CD4-positive, alpha-beta memory T cell (primary cell): Measurements from ENCODE around the gene PLSCR3. TPM values are rescaled to one million over a fixed set of nuclear protein-coding genes. Genes with fewer than 3 reads are reported as not detected.
A peak's percentile ranks its signal among the peaks of the same experiment; 100 is the strongest.

Source experiments
- CTCF ChIA-PET: fragments of 350-600 bp; sonication (Branson Sonifier 250); formaldehyde crosslinking; loops from one replicate; lab custom pipeline; 2021; ENCODE audit warnings: inconsistent platforms; ENCODE audit not compliant: partially characterized antibody; lab: Charles Lee
- POLR2A ChIA-PET: fragments of 350-600 bp; sonication (Branson Sonifier 250); formaldehyde crosslinking; loops from one replicate; lab custom pipeline; 2021; ENCODE audit not compliant: partially characterized antibody; lab: Charles Lee
- DNase-seq, 5 donors: peaks; one replicate each; pipeline versions ENCODE4 v3.0.0 to v3.0.0-alpha.2; 2020 to 2022; ENCODE audit warnings: mixed read lengths in 1 of 5
- H3K27ac ChIP-seq: one replicate; pipeline ENCODE4 v1.7.0; 2013; ENCODE audit warnings: low read depth, low read length
- H3K27me3 ChIP-seq: 2 replicates; pipeline ENCODE4 v1.7.0; 2013; ENCODE audit warnings: mild to moderate bottlenecking, low read length, moderate library complexity; ENCODE audit not compliant: insufficient read depth
- H3K36me3 ChIP-seq: 2 replicates; pipeline ENCODE4 v1.7.0; 2013; ENCODE audit warnings: mild to moderate bottlenecking, low read length, moderate library complexity; ENCODE audit not compliant: insufficient read depth
- H3K4me1 ChIP-seq: 2 replicates; pipeline ENCODE4 v1.7.0; 2013; ENCODE audit warnings: mild to moderate bottlenecking, low read length, moderate library complexity; ENCODE audit not compliant: insufficient read depth
- H3K4me3 ChIP-seq, 2 donors: one replicate each; pipeline ENCODE4 v1.7.0; 2013; ENCODE audit warnings: low read length in 2 of 2, mild to moderate bottlenecking in 1 of 2
- H3K9me3 ChIP-seq, 2 donors: one replicate each; pipeline ENCODE4 v1.7.0; 2013; ENCODE audit warnings: low read length in 2 of 2, control low read depth in 1 of 2; ENCODE audit not compliant: control insufficient read depth in 1 of 2
- H3K27ac Mint-ChIP-seq, 7 donors: one replicate each; pipeline ENCODE4 v1.8.0; 2020 to 2021; ENCODE audit warnings: mixed read lengths in 7 of 7, mild to moderate bottlenecking in 6 of 7, inconsistent platforms in 3 of 7, moderate library complexity in 3 of 7
- H3K27me3 Mint-ChIP-seq, 2 donors: one replicate each; pipeline ENCODE4 v1.8.0; 2020 to 2021; ENCODE audit warnings: mixed read lengths in 2 of 2
- H3K36me3 Mint-ChIP-seq, 2 donors: one replicate each; pipeline ENCODE4 v1.8.0; 2020 to 2021; ENCODE audit warnings: mixed read lengths in 2 of 2, inconsistent platforms in 1 of 2, mild to moderate bottlenecking in 1 of 2
- H3K4me1 Mint-ChIP-seq, 4 donors: one replicate each; pipeline ENCODE4 v1.8.0; 2020 to 2021; ENCODE audit warnings: mixed read lengths in 4 of 4, mild to moderate bottlenecking in 1 of 4
- H3K4me3 Mint-ChIP-seq, 8 donors: one replicate each; pipeline ENCODE4 v1.8.0; 2020 to 2021; ENCODE audit warnings: mixed read lengths in 8 of 8, mild to moderate bottlenecking in 7 of 8, moderate library complexity in 6 of 8, inconsistent platforms in 3 of 8
- H3K9me3 Mint-ChIP-seq, 8 donors: one replicate each; pipeline ENCODE4 v1.8.0; 2020 to 2021; ENCODE audit warnings: mixed read lengths in 8 of 8, mild to moderate bottlenecking in 5 of 8, inconsistent platforms in 3 of 8, moderate library complexity in 1 of 8
- intact Hi-C: fragments of 100-400 bp; cut with micrococcal nuclease; formaldehyde crosslinking; loops from one replicate; pipeline ENCODE4 v1.15.1; 2023
- polyA plus RNA-seq, 2 donors: library from polyadenylated mRNA; unstranded; fragments of 300-500 nt; fragmentation: Illumina TruSeq; gene quantifications; one replicate each; pipeline ENCODE4 v1.2.3, GENCODE V29; 2021
- total RNA-seq, 2 experiments: library from RNA; stranded (reverse); gene quantifications; one replicate each; pipeline ENCODE4 v1.2.3, GENCODE V29; 2021

PLSCR3 gene
- total and polyA plus RNA-seq, 4 experiments from 2014 or later: 90.3 to 242 (median 133) TPM

DNA sequence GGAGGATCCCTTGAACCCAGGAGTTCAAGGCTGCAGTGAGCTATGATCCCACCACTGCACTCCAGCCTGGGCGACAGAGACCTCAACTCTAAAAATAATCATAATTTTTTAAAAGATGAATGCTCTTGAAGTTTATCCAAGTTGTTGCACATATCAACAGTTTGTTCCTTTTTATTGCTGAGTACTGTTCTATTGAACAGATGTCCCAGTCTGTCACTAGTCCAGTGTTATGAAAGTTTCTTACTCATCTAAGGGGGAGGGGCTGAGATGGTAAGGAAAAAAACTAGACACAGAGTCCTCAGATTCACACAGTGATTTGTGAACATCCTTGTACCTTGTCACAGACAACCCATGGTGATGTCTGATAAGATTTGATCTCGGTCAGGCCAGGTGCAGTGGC, 54.1 kb downstream of the PLSCR3 start:
- H3K27me3 Mint-ChIP-seq: no peaks in the 10 kb centered on the region
- POLR2A ChIA-PET: interaction anchor here (4.3 to 7.0 kb wide), 4 partner anchors 8 to 44 kb away, joined by 22 to 146 read pairs (median 45); partner anchors contain the start of gene NEURL4
- CTCF ChIA-PET: interaction anchor here (1.1 to 5.8 kb wide), 4 partner anchors 10 to 125 kb away, joined by 3 to 58 read pairs (median 4); no protein-coding TSS in a partner anchor
- H3K9me3 ChIP-seq: no peaks in the 10 kb centered on the region
- DNase-seq: no peak
- intact Hi-C loops: no loop called here
- no peak overlapping the region for H3K4me3 ChIP-seq
- no peak overlapping the region for H3K27ac ChIP-seq
- peaks cover 32 to 56% of the 10 kb centered on the region in 2 donors for H3K36me3 Mint-ChIP-seq
- peaks cover 0 to 2% (median 0%) of the 10 kb centered on the region in 8 donors for H3K9me3 Mint-ChIP-seq
- H3K4me1 ChIP-seq: peaks cover 52% of the 10 kb centered on the region
- peaks cover 49% of the 10 kb centered on the region for H3K36me3 ChIP-seq
- no peaks in the 10 kb centered on the region for H3K27me3 ChIP-seq
- H3K4me1 Mint-ChIP-seq: peaks cover 29 to 51% (median 41%) of the 10 kb centered on the region in 4 donors
- H3K4me3 Mint-ChIP-seq: peak overlapping the region in 1 of 8 donors; percentile 33
- H3K27ac Mint-ChIP-seq: peak overlapping the region in 3 of 7 donors; percentile 48 to 83 (median 76)

Other genes starting within 250 kb of the PLSCR3 start
Only the 30 nearest of the 38 such genes appear.
- gene ACADVL, start 174.6 kb downstream of the PLSCR3 start, total RNA-seq: 100 to 1,000 TPM; 340 to 342 TPM
- 100 to 1,000 TPM; 110 to 118 TPM for gene ACADVL, start 174.6 kb downstream of the PLSCR3 start, polyA plus RNA-seq
- 10 to 100 TPM; 75.1 to 76.8 TPM for gene DVL2, start 160.0 kb downstream of the PLSCR3 start, total RNA-seq
- 10 to 100 TPM; 22.0 to 23.7 TPM for gene DVL2, start 160.0 kb downstream of the PLSCR3 start, polyA plus RNA-seq
- gene PHF23, start 155.1 kb downstream of the PLSCR3 start, total RNA-seq: 10 to 100 TPM; 45.8 to 55.8 TPM
- gene PHF23, start 155.1 kb downstream of the PLSCR3 start, polyA plus RNA-seq: 10 to 100 TPM; 11.4 to 29.8 TPM
- 100 to 1,000 TPM; 324 to 327 TPM for gene GABARAP, start 152.1 kb downstream of the PLSCR3 start, total RNA-seq
- 100 to 1,000 TPM; 741 to 896 TPM for gene GABARAP, start 152.1 kb downstream of the PLSCR3 start, polyA plus RNA-seq
- 100 to 1,000 TPM; 145 to 157 TPM for gene CTDNEP1, start 142.8 kb downstream of the PLSCR3 start, total RNA-seq
- gene CTDNEP1, start 142.8 kb downstream of the PLSCR3 start, polyA plus RNA-seq: 10 to 100 TPM; 42.4 to 59.1 TPM
- gene ELP5, start 142.3 kb downstream of the PLSCR3 start, total RNA-seq: 10 to 100 TPM; 29.8 to 30.9 TPM
- gene ELP5, start 142.3 kb downstream of the PLSCR3 start, polyA plus RNA-seq: 10 to 100 TPM; 68.0 to 71.3 TPM
- gene CLDN7, start 132.0 kb downstream of the PLSCR3 start, total RNA-seq: 1 to 10 TPM in 1 of 2 experiments, under 1 TPM in 1; 0.39 to 1.0 TPM
- gene CLDN7, start 132.0 kb downstream of the PLSCR3 start, polyA plus RNA-seq: 1 to 10 TPM; 1.0 to 3.1 TPM
- not detected for gene SLC2A4, start 112.8 kb downstream of the PLSCR3 start, total RNA-seq
- not detected for gene SLC2A4, start 112.8 kb downstream of the PLSCR3 start, polyA plus RNA-seq
- gene YBX2, start 99.9 kb downstream of the PLSCR3 start, total RNA-seq: under 1 TPM; 0.26 to 0.39 TPM
- not detected for gene YBX2, start 99.9 kb downstream of the PLSCR3 start, polyA plus RNA-seq
- gene EIF5A, start 86.9 kb downstream of the PLSCR3 start, total RNA-seq: 100 to 1,000 TPM; 240 to 244 TPM
- 100 to 1,000 TPM; 230 to 850 TPM for gene EIF5A, start 86.9 kb downstream of the PLSCR3 start, polyA plus RNA-seq
- gene GPS2, start 79.2 kb downstream of the PLSCR3 start, total RNA-seq: 100 to 1,000 TPM; 127 to 132 TPM
- 100 to 1,000 TPM; 101 to 120 TPM for gene GPS2, start 79.2 kb downstream of the PLSCR3 start, polyA plus RNA-seq
- gene NEURL4, start 65.2 kb downstream of the PLSCR3 start, total RNA-seq: 10 to 100 TPM; 73.8 to 81.6 TPM
- gene NEURL4, start 65.2 kb downstream of the PLSCR3 start, polyA plus RNA-seq: 1 to 10 TPM in 1 of 2 donors, under 1 TPM in 1; 0.97 to 2.4 TPM
- 100 to 1,000 TPM; 507 to 516 TPM for gene ACAP1, start 58.0 kb downstream of the PLSCR3 start, total RNA-seq
- gene ACAP1, start 58.0 kb downstream of the PLSCR3 start, polyA plus RNA-seq: 100 to 1,000 TPM; 261 to 264 TPM
- 1 to 10 TPM; 3.5 to 4.3 TPM for gene KCTD11, start 42.4 kb downstream of the PLSCR3 start, total RNA-seq
- gene KCTD11, start 42.4 kb downstream of the PLSCR3 start, polyA plus RNA-seq: 1 to 10 TPM in 1 of 2 donors, under 1 TPM in 1; 0.33 to 1.8 TPM
- gene TMEM95, start 39.4 kb downstream of the PLSCR3 start, total RNA-seq: not detected
- not detected for gene TMEM95, start 39.4 kb downstream of the PLSCR3 start, polyA plus RNA-seq
- 10 to 100 TPM; 13.8 to 15.9 TPM for gene TNK1, start 13.4 kb downstream of the PLSCR3 start, total RNA-seq
- 1 to 10 TPM; 1.7 to 2.1 TPM for gene TNK1, start 13.4 kb downstream of the PLSCR3 start, polyA plus RNA-seq
- 10 to 100 TPM; 35.4 to 38.3 TPM for gene TMEM256, start 9.6 kb upstream of the PLSCR3 start, total RNA-seq
- gene TMEM256, start 9.6 kb upstream of the PLSCR3 start, polyA plus RNA-seq: 10 to 100 TPM; 49.9 to 51.1 TPM
- 1 to 10 TPM; 8.8 to 9.8 TPM for gene NLGN2, start 13.3 kb upstream of the PLSCR3 start, total RNA-seq
- under 1 TPM in 1 of 2 donors, not detected in 1; 0.08 TPM for gene NLGN2, start 13.3 kb upstream of the PLSCR3 start, polyA plus RNA-seq
- not detected for gene SPEM1, start 25.8 kb upstream of the PLSCR3 start, total RNA-seq
- gene SPEM1, start 25.8 kb upstream of the PLSCR3 start, polyA plus RNA-seq: not detected
- gene SPEM2, start 31.1 kb upstream of the PLSCR3 start, total RNA-seq: not detected
- not detected for gene SPEM2, start 31.1 kb upstream of the PLSCR3 start, polyA plus RNA-seq
- gene SPEM3, start 34.3 kb upstream of the PLSCR3 start, total RNA-seq: not detected
- not detected for gene SPEM3, start 34.3 kb upstream of the PLSCR3 start, polyA plus RNA-seq
- gene TMEM102, start 40.9 kb upstream of the PLSCR3 start, total RNA-seq: 10 to 100 TPM; 20.8 to 21.8 TPM
- 10 to 100 TPM; 14.6 to 29.2 TPM for gene TMEM102, start 40.9 kb upstream of the PLSCR3 start, polyA plus RNA-seq
- 1 to 10 TPM; 2.7 to 3.3 TPM for gene FGF11, start 45.0 kb upstream of the PLSCR3 start, total RNA-seq
- gene FGF11, start 45.0 kb upstream of the PLSCR3 start, polyA plus RNA-seq: under 1 TPM in 1 of 2 donors, not detected in 1; 0.14 TPM
- 1 to 10 TPM; 9.1 to 9.5 TPM for gene CHRNB1, start 50.5 kb upstream of the PLSCR3 start, total RNA-seq
- gene CHRNB1, start 50.5 kb upstream of the PLSCR3 start, polyA plus RNA-seq: 10 to 100 TPM; 24.1 to 29.2 TPM
- gene ZBTB4, start 85.1 kb upstream of the PLSCR3 start, total RNA-seq: 10 to 100 TPM; 75.2 to 75.7 TPM
- 10 to 100 TPM in 1 of 2 donors, 1 to 10 TPM in 1; 4.6 to 21.2 TPM for gene ZBTB4, start 85.1 kb upstream of the PLSCR3 start, polyA plus RNA-seq
- gene SLC35G6, start 86.9 kb upstream of the PLSCR3 start, total RNA-seq: not detected
- not detected for gene SLC35G6, start 86.9 kb upstream of the PLSCR3 start, polyA plus RNA-seq
- 100 to 1,000 TPM; 178 to 191 TPM for gene POLR2A, start 89.8 kb upstream of the PLSCR3 start, total RNA-seq
- gene POLR2A, start 89.8 kb upstream of the PLSCR3 start, polyA plus RNA-seq: 10 to 100 TPM in 1 of 2 donors, 1 to 10 TPM in 1; 8.6 to 76.2 TPM
- gene TNFSF12, start 154.5 kb upstream of the PLSCR3 start, total RNA-seq: 10 to 100 TPM; 45.1 to 52.2 TPM
- 10 to 100 TPM; 45.8 to 72.8 TPM for gene TNFSF12, start 154.5 kb upstream of the PLSCR3 start, polyA plus RNA-seq
- 1 to 10 TPM; 2.9 to 3.8 TPM for gene TNFSF13, start 164.2 kb upstream of the PLSCR3 start, total RNA-seq
- gene TNFSF13, start 164.2 kb upstream of the PLSCR3 start, polyA plus RNA-seq: under 1 TPM in 1 of 2 donors, not detected in 1; 0.68 TPM
- gene SENP3, start 167.4 kb upstream of the PLSCR3 start, total RNA-seq: 10 to 100 TPM; 37.7 to 40.1 TPM
- gene SENP3, start 167.4 kb upstream of the PLSCR3 start, polyA plus RNA-seq: 10 to 100 TPM; 13.1 to 15.5 TPM